ENCODE data around the gene TCP11. TPM values are rescaled to one million over a fixed set of nuclear protein-coding genes. Genes with fewer than 3 reads are reported as not detected.

The TCP11 gene
- polyA plus RNA-seq, 1 of the 3 experiments (the other 2 are of a cell fraction) = 0.16 TPM

DNA sequence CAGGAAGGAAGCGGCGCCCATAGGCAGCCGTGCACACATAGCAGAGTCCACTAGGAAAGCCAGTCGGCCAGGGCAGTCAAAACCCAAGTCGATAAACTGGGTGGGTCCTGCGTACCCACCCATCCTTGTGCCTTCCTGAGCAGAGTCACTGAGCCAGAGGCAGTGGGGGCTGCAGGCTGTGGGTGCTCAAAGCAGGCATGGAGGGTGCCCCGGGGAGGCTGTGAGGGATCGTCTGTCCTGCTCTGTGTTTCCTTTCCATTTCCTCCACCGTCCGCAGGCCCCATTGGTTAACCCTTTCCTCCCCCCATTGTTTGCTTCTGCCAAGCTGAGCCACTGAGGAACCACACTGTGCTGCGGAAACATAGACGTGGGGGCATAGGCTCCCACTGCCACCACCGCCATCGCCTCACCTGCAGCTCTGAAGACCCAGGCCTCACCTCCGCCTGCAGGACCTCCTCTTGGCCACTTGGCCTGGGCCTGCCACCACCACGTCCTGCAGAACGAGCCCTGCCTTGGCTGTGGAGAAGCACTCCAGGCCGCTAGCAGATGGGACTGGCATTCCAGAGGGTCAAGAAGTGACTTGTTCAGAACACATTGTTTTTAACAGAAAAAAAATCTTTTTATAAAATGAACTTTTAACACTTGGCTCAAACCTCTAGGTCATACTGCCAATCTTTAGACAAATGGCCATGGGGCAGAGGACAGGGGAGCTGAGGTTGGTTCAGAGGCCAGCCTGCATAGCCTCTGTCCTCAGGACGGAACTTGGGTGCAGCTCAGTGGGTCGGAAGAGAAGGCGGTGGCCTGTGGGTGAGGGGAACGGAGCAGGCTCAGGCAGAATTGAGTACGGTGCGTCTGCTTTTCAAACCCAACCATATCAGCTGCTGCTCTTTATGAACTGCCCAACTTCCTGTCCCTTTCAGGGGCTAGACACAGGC lies 52.6 kb downstream of the TCP11 start:
- H3K27ac ChIP-seq (ENCODE audit: low read depth in 2 of 2, low read length in 1 of 2) = no peak overlapping the region; a peak in 1 of 4 replicates
- H4K20me1 ChIP-seq (ENCODE audit: insufficient read depth) = no peaks in the 10 kb centered on the region
- H3K4me3 ChIP-seq (ENCODE audit: low read depth in 2 of 2, low read length in 1 of 2) = no peak overlapping the region
- no peaks in the 10 kb centered on the region for H3K27me3 ChIP-seq (ENCODE audit: insufficient read depth)
- no peaks in the 10 kb centered on the region for H3K9me3 ChIP-seq
- peaks cover 0 to 28% of the 10 kb centered on the region in 2 experiments for H3K36me3 ChIP-seq (replicated peaks in 1 of 2; ENCODE audit: control insufficient read depth in 1 of 2, insufficient read depth in 2 of 2, low read length in 1 of 2)
- no peak for DNase-seq
- ChIA-PET POLR2A (no interaction called here), CTCF (interaction anchor here (0.7 to 1.1 kb wide), 2 partner anchors 23 to 157 kb away, joined by 3 to 5 read pairs; no protein-coding TSS in a partner anchor)
- H3K4me1 ChIP-seq (ENCODE audit: control insufficient read depth in 1 of 2, insufficient read depth in 2 of 2, low read depth in 1 of 2, low read length in 1 of 2) = peaks cover 11 to 26% of the 10 kb centered on the region in 2 experiments
- H2AFZ ChIP-seq (ENCODE audit: low read depth) = no peak overlapping the region
- no peaks in the 10 kb centered on the region for H3F3A ChIP-seq (replicated peaks; ENCODE audit: insufficient read depth)
- H3K9me2 ChIP-seq = no peaks in the 10 kb centered on the region
- TF ChIP-seq TEAD4 (IDR thresholded peaks at IDR 0.05; ENCODE audit: borderline replicate concordance, insufficient read depth) (no peak), NFIC (IDR thresholded peaks at IDR 0.05; ENCODE audit: borderline replicate concordance) (no peak), JUND (IDR thresholded peaks at IDR 0.05) (no peak), YY1 (IDR thresholded peaks at IDR 0.05; ENCODE audit: low read depth) (no peak), EP300 (IDR thresholded peaks at IDR 0.05; ENCODE audit: borderline replicate concordance in 1 of 2, low read depth in 1 of 2, low read length in 1 of 2) (no peak), CTCF (IDR thresholded peaks at IDR 0.05) (no peak), GABPA (IDR thresholded peaks at IDR 0.05; ENCODE audit: low read depth) (no peak), SIN3A (IDR thresholded peaks at IDR 0.05; ENCODE audit: borderline replicate concordance, low read depth, low read length) (no peak), MEF2A (IDR thresholded peaks at IDR 0.05; ENCODE audit: borderline replicate concordance, low read depth) (no peak), FOXM1 (IDR thresholded peaks at IDR 0.05; ENCODE audit: low read depth) (no peak), GATA2 (CRISPR knock-in tag; IDR thresholded peaks at IDR 0.05) (no peak), NRF1 (IDR thresholded peaks at IDR 0.05; ENCODE audit: low read depth, low read length) (no peak), RCOR1 (IDR thresholded peaks at IDR 0.05; ENCODE audit: low read length) (no peak), SMC3 (IDR thresholded peaks at IDR 0.05; ENCODE audit: low read depth, low read length) (no peak), MXI1 (IDR thresholded peaks at IDR 0.05; ENCODE audit: low read depth, low read length) (no peak)
- TF ChIP-seq, protein P1, sequence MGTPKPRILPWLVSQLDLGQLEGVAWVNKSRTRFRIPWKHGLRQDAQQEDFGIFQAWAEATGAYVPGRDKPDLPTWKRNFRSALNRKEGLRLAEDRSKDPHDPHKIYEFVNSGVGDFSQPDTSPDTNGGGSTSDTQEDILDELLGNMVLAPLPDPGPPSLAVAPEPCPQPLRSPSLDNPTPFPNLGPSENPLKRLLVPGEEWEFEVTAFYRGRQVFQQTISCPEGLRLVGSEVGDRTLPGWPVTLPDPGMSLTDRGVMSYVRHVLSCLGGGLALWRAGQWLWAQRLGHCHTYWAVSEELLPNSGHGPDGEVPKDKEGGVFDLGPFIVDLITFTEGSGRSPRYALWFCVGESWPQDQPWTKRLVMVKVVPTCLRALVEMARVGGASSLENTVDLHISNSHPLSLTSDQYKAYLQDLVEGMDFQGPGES (IDR thresholded peaks at IDR 0.05; ENCODE audit: low read depth, low read length) = no peak
- no peaks in the 10 kb centered on the region for H3K79me2 ChIP-seq (ENCODE audit: insufficient read depth)
- 94% methylated on average over 24 of the region's 24 CpGs for WGBS (ENCODE audit: low lambda C conversion rate)
- H3K4me2 ChIP-seq = no peak overlapping the region
- no peak overlapping the region for H3K9ac ChIP-seq

Measured in SK-N-SH (cell line).